ENCODE measurements around the gene MBD1. TPM values are rescaled to one million over a fixed set of nuclear protein-coding genes. Genes with fewer than 3 reads are reported as not detected.
"Not testable (repeated sequence)": the region's sequence is repeated elsewhere in the genome, so short reads cannot be mapped to it uniquely, and the experiment has no call there.

MBD1 gene
- total RNA-seq, 2 experiments from 2014 or later, result 66.4 to 69.0 TPM

DNA sequence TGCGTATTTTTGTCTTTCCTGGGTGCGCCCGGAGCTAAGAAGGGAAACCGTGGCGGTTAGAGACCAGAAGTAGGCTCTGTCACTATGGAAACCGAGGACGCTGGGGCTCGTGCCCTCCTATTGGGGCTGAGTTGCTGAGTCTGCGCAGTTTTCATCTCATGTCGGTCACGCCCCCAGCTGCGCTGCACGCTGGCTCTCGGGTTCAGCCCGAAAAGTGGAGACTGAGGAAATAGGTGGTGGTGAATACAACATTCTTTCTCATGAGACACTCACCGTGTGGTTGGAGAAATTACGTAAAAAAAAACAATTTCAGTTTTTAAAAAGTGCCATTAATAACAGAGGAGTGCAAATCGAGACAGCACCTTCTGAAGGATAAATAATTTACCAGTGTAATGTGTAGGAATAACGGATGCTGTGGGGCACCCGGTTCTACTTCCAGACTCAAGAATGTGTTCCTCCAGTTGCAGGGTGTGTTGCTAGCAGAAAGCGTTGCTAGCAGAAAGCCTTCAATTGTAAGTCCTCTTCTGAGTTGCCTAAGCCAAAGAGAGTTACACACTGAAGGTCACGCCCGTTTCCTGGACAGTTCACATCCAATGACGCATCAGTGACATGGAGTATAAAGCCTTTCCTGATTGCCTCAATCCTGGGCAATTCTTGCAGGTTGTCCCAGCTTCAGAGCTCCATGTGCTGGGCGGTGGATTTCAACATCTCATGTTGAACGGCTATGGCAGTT, 26.6 kb upstream of the MBD1 start:
- H3K9me3 Mint-ChIP-seq, result peaks cover 3% of the 10 kb centered on the region

GRCh38 chr18:50307400-50307737, 26.0 kb upstream of the MBD1 start:
- Mint-ChIP-seq H3K9me3 (peaks cover 3% of the 10 kb centered on the region), H3K4me3 (peak overlapping the region; percentile 85), H3K27me3 (ENCODE audit: low read depth) (peaks cover 11% of the 10 kb centered on the region), H3K27ac (no peak overlapping the region), H3K4me1 (ENCODE audit: low read depth) (peaks cover 10% of the 10 kb centered on the region), H3K36me3 (ENCODE audit: low read depth) (no peaks in the 10 kb centered on the region)
- no peak for DNase-seq
- CTCF ChIA-PET, result interaction anchor here (1.1 kb wide), 1 partner anchor 50 kb away, joined by 4 read pairs; no protein-coding TSS in a partner anchor
- intact Hi-C loops (cut with micrococcal nuclease), result loop anchor here (1.0 to 5.0 kb wide), 5 partner anchors 9 to 67 kb away; partner anchors contain the start of genes CXXC1 and MBD1

More for the DNA sequence above, 26.6 kb upstream of the MBD1 start:
- CTCF ChIA-PET, result interaction anchor here (1.1 to 1.9 kb wide), 2 partner anchors 49 kb away, joined by 4 to 9 read pairs; no protein-coding TSS in a partner anchor
- peak overlapping the region; percentile 85 for H3K4me3 Mint-ChIP-seq
- no peaks in the 10 kb centered on the region for H3K36me3 Mint-ChIP-seq (ENCODE audit: low read depth)
- intact Hi-C loops (cut with micrococcal nuclease), result loop anchor here (1.0 to 5.0 kb wide), 5 partner anchors 10 to 66 kb away; partner anchors contain the start of genes CXXC1 and MBD1
- peak; percentile 96 for DNase-seq
- H3K27me3 Mint-ChIP-seq (ENCODE audit: low read depth), result peaks cover 11% of the 10 kb centered on the region
- peaks cover 10% of the 10 kb centered on the region for H3K4me1 Mint-ChIP-seq (ENCODE audit: low read depth)
- peak overlapping the region; percentile 52 for H3K27ac Mint-ChIP-seq

DNA sequence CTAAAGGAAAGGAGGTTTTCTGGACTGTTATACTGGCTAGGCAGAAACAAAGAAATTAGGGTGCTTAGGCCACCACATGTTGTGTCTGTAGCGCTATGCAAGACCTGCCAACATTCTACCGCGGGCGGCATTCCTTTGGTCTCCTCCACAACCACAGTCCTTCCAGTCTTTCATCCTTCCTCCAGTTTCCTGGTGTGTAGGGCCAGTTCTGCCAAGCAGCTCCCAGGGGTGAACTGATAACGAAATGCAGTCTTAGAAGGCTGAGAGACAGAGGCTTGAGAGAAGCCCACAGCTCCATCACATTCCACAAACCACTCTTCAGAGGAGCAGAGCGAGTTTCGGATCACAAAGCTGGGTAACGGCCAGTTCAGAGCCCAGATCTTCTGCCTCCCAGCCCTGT, 25.6 kb upstream of the MBD1 start:
- Mint-ChIP-seq H3K4me1 (ENCODE audit: low read depth) (peaks cover 10% of the 10 kb centered on the region), H3K27ac (no peak overlapping the region), H3K9me3 (peaks cover 3% of the 10 kb centered on the region), H3K27me3 (ENCODE audit: low read depth) (peaks cover 11% of the 10 kb centered on the region), H3K4me3 (peak overlapping the region; percentile 85), H3K36me3 (ENCODE audit: low read depth) (no peaks in the 10 kb centered on the region)
- intact Hi-C loops (cut with micrococcal nuclease), result loop anchor here (1.0 to 5.0 kb wide), 5 partner anchors 9 to 67 kb away; partner anchors contain the start of genes CXXC1 and MBD1
- DNase-seq, result no peak
- CTCF ChIA-PET, result interaction anchor here (1.1 kb wide), 1 partner anchor 50 kb away, joined by 4 read pairs; no protein-coding TSS in a partner anchor

DNA sequence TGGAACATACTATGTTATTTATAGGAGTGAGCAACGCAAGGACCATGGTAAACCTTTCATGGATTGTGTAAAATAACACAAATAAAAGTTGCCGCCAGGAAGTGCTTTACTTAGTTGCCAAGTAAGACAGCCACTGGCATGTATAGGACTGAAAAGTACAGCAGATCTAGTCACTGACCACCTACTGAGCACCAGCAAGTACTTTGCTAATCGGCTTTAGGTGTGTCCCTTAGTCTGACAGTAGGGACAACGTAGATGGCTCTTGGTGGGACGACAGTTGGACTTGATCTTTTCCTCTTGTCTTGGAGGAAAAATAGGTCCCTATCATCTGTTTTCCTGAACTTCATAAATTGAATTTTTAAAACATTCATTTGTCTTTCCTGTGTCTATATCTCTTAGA, 19.8 kb upstream of the MBD1 start:
- intact Hi-C loops (cut with micrococcal nuclease), result no loop called here

DNA sequence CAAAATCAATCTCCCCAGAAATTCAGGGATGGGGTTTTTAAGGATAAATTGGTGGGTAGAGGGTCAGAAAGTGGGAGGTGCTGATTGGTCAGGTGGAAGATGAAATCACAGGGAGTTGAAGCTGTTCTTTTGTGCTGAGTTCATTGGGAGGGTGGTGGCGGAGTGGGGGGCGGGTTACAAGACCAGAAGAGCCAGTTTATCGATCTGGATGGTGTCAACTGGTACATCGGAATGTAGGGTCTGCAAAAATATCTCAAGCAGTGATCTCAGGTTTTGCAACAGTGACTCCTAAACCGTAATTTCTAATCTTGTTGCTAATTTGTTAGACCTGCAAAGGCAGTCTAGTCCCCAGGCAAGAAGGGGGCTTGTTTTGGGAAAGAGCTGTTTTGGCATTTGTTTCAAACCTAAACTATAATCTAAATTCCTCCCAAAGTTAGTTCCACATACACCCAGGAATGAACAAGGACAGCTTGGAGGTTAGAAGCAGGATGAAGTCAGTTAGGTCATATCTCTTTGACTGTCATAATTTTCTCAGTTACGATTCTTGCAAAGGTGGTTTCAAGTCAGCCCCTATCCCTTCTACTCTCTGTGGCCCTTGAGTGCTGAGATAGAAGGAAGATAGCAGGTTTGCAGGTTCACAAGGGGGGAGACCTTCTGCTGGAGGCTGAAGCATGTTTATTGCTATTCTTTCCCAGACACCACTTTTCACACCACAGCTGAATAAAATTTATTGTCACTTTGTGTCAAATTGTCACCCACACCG, 18.5 kb upstream of the MBD1 start:
- Mint-ChIP-seq H3K4me3 (no peak overlapping the region), H3K27ac (no peak overlapping the region), H3K4me1 (ENCODE audit: low read depth) (peaks cover 5% of the 10 kb centered on the region), H3K9me3 (no peaks in the 10 kb centered on the region), H3K27me3 (ENCODE audit: low read depth) (peaks cover 25% of the 10 kb centered on the region), H3K36me3 (ENCODE audit: low read depth) (no peaks in the 10 kb centered on the region)
- CTCF ChIA-PET, result no interaction called here
- intact Hi-C loops (cut with micrococcal nuclease), result no loop called here
- no peak for DNase-seq

More for the DNA sequence above, 19.8 kb upstream of the MBD1 start:
- H3K27me3 Mint-ChIP-seq (ENCODE audit: low read depth), result peaks cover 28% of the 10 kb centered on the region
- H3K27ac Mint-ChIP-seq, result no peak overlapping the region
- DNase-seq, result no peak
- peaks cover 3% of the 10 kb centered on the region for H3K9me3 Mint-ChIP-seq
- no peak overlapping the region for H3K4me3 Mint-ChIP-seq
- peaks cover 5% of the 10 kb centered on the region for H3K4me1 Mint-ChIP-seq (ENCODE audit: low read depth)
- H3K36me3 Mint-ChIP-seq (ENCODE audit: low read depth), result no peaks in the 10 kb centered on the region
- CTCF ChIA-PET, result no interaction called here

DNA sequence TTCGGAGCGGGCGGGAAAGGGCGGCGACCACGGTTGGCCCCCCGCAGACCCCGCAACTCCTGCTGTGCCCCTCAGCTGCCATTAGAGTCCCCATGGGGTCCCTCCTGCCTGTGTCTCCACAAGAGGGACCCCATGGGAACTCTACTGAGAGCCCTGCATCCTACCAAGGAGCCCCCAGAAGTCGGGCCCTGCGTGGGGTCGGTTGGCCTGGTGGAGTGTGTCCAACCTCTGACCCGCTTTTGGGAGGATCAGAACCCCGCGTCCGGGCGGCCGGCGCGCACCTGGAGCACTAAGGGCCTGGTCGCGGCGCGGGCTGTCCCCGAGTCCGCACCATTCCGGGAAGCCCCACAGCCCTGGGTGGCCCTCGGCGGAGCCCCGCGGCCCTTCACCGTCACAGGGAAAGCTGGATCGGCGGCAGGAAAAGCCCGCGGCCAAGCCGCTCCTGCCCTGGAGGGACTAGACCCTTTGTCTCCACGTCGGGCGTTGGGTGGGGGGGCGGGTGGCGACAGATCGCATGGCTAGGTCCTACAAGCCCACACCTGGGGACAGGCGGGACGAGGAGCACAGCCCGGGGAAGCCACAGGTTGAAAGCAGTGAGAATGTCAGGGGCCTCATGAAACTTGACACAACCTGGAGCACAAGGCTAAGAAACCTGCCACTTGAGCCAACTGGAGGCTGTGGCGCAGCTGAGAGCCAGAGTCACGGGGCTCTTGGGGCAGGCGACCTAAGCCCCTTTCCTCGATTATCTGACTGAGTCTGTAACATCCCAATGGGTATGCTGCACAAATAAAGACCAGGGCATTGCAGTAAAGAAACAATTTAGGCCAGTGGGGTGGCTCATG, 17.3 kb upstream of the MBD1 start:
- Mint-ChIP-seq H3K27me3 (ENCODE audit: low read depth) (peaks cover 19% of the 10 kb centered on the region), H3K27ac (no peak overlapping the region), H3K36me3 (ENCODE audit: low read depth) (no peaks in the 10 kb centered on the region), H3K4me3 (peak overlapping the region; percentile 68), H3K9me3 (no peaks in the 10 kb centered on the region), H3K4me1 (ENCODE audit: low read depth) (peaks cover 5% of the 10 kb centered on the region)
- DNase-seq, result no peak
- CTCF ChIA-PET, result interaction anchor here (0.9 kb wide), 1 partner anchor 59 kb away, joined by 4 read pairs; no protein-coding TSS in a partner anchor
- intact Hi-C loops (cut with micrococcal nuclease), result loop anchor here (1.0 kb wide), 2 partner anchors 9 to 10 kb away; no protein-coding TSS in a partner anchor

DNA sequence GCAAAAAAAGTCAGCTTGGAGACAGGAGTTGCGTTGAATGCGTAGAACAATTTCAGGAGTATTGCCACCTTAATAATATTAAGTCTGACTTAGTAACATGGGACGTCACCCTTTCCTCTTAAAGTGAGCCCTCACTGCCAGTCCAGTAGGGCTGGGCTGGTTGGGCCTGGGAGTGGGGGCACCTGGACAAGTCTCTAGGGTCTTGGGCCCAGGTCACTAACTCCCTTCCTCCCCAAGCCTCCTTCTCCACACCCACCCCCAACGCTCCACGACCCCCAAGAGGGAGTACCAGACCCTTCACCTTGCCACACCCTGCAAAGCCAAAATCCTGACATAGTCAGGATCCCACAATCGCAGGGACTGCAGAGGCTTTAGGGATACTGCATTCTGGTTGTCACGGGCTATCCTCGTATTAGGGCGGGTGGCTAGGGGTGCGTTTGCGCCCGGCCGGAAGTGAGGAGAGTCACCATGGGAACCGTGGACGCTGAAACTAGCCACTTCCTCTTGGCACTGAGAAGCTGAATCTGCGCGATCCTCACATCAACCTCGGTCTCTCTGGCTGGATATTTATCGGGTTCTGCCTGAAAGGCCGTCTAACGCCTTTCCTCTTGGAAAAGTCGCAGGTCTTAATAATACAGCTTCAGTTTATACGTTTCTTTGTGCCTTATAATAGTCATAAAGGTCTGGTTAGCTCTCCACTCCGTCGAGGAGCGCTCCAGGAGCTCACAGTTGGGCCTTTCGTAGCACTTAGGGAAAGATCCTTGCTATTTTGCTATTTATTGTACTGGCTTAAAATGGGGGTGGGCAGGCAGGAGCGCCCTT, 16.5 kb upstream of the MBD1 start:
- Mint-ChIP-seq H3K4me3 (peak overlapping the region; percentile 68), H3K27ac (no peak overlapping the region)
- CTCF ChIA-PET, result interaction anchor here (0.9 kb wide), 1 partner anchor 59 kb away, joined by 4 read pairs; no protein-coding TSS in a partner anchor

GRCh38 chr18:50293039-50293438, 11.7 kb upstream of the MBD1 start:
- H3K36me3 Mint-ChIP-seq (ENCODE audit: low read depth), result no peaks in the 10 kb centered on the region
- H3K4me3 Mint-ChIP-seq, result no peak overlapping the region
- peaks cover 2% of the 10 kb centered on the region for H3K27me3 Mint-ChIP-seq (ENCODE audit: low read depth)
- no peak overlapping the region for H3K27ac Mint-ChIP-seq
- intact Hi-C loops (cut with micrococcal nuclease), result no loop called here
- H3K4me1 Mint-ChIP-seq (ENCODE audit: low read depth), result peaks cover 10% of the 10 kb centered on the region
- CTCF ChIA-PET, result no interaction called here
- H3K9me3 Mint-ChIP-seq, result no peaks in the 10 kb centered on the region
- DNase-seq, result no peak

More for the DNA sequence above, 16.5 kb upstream of the MBD1 start:
- H3K36me3 Mint-ChIP-seq (ENCODE audit: low read depth), result no peaks in the 10 kb centered on the region
- H3K4me1 Mint-ChIP-seq (ENCODE audit: low read depth), result peaks cover 5% of the 10 kb centered on the region
- H3K9me3 Mint-ChIP-seq, result no peaks in the 10 kb centered on the region
- peak; percentile 88 for DNase-seq
- H3K27me3 Mint-ChIP-seq (ENCODE audit: low read depth), result peaks cover 19% of the 10 kb centered on the region
- intact Hi-C loops (cut with micrococcal nuclease), result loop anchor here (1.0 kb wide), 2 partner anchors 9 to 10 kb away; no protein-coding TSS in a partner anchor

DNA sequence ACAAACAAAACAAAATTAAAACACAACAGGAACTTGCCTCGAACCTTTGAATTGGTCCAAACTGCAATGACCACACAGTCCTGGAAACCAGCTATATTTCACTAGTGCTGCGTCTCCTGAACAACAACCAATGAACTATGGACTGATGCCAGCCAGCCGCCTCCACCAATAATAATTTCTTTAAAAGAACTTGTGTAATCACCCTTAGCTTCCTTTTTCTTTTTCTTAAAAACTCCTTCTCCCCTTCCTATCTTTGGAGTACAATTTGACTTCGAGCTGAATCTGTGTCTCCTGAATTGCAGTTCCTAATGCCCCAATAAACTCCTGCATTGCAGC, 7.8 kb upstream of the MBD1 start:
- DNase-seq, result no peak
- peak overlapping the region; percentile 63 for H3K4me3 Mint-ChIP-seq
- peaks cover 22% of the 10 kb centered on the region for H3K4me1 Mint-ChIP-seq (ENCODE audit: low read depth)
- H3K27ac Mint-ChIP-seq, result peak overlapping the region; percentile 76
- no peaks in the 10 kb centered on the region for H3K27me3 Mint-ChIP-seq (ENCODE audit: low read depth)
- CTCF ChIA-PET, result interaction anchor here (0.5 to 1.2 kb wide), 4 partner anchors 65 to 93 kb away, joined by 3 to 4 read pairs (median 4); no protein-coding TSS in a partner anchor
- intact Hi-C loops (cut with micrococcal nuclease), result loop anchor here (5.0 to 10.0 kb wide), 3 partner anchors 138 to 1354 kb away; partner anchors contain the start of gene ACAA2
- peaks cover 27% of the 10 kb centered on the region for H3K36me3 Mint-ChIP-seq (ENCODE audit: low read depth)
- H3K9me3 Mint-ChIP-seq, result no peaks in the 10 kb centered on the region

DNA sequence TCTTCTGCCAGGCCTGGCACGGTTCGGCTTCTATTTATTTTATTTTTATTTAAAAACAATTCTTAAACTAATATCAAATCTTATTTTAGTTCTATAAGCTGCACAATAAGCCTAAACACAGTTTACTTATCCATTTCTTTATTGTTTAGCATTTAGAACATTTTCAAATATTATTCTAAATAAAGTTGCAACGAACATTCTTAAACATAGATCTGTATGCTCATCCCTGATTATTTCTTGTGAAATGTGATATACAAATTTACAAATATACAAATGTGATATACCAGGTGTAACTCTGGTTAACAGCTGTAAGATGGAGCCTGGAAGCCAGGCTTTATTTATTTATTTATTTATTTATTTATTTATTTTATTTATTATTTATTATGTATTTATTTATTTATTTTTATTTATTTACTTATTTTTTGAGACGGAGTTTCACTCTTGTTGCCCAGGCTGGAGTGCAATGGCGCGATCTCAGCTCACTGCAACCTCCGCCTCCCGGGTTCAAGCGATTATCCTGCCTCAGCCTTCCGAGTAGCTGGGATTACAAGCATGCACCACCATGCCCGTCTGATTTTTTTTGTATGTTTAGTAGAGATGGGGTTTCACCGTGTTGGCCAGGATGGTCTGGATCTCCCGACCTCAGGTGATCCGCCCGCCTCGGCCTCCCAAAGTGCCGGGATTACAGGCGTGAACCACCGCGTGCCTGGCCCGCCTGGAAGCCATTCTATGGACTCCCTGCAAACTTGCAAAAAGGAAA, 7.2 kb upstream of the MBD1 start:
- not testable (repeated sequence) for DNase-seq; H3K9me3 Mint-ChIP-seq; H3K27me3 Mint-ChIP-seq (ENCODE audit: low read depth)
- Mint-ChIP-seq H3K4me1 (ENCODE audit: low read depth) (peaks cover 24% of the 10 kb centered on the region), H3K4me3 (peak overlapping the region; percentile 93), H3K27ac (peak overlapping the region; percentile 95), H3K36me3 (ENCODE audit: low read depth) (peaks cover 33% of the 10 kb centered on the region)
- CTCF ChIA-PET, result interaction anchor here (0.5 to 1.2 kb wide), 4 partner anchors 64 to 92 kb away, joined by 3 to 4 read pairs (median 4); no protein-coding TSS in a partner anchor
- intact Hi-C loops (cut with micrococcal nuclease), result loop anchor here (1.0 to 10.0 kb wide), 4 partner anchors 10 to 1354 kb away; partner anchors contain the start of gene ACAA2
